Activated naive CD4-positive, alpha-beta T cell treated with anti-CD3 and anti-CD28 coated beads for 36 hours (primary cell): Measurements from ENCODE around the gene FAAH2. TPM values are rescaled to one million over a fixed set of nuclear protein-coding genes. Genes with fewer than 3 reads are reported as not detected.
"Not testable (repeated sequence)": the region's sequence is repeated elsewhere in the genome, so short reads cannot be mapped to it uniquely, and the experiment has no call there.

Experiments
- CTCF ChIA-PET: fragments of 350-600 bp; sonication (Branson Sonifier 250); formaldehyde crosslinking; loops from one replicate; lab custom pipeline; 2021; ENCODE audit warnings: antibody characterized with exemption; lab: Charles Lee
- DNase-seq: peaks from one replicate; pipeline ENCODE4 v3.0.0-alpha.2; 2020
- H3K27ac Mint-ChIP-seq: one replicate; pipeline ENCODE4 v1.8.0; 2021; ENCODE audit warnings: mild to moderate bottlenecking, mixed read lengths
- H3K27me3 Mint-ChIP-seq: one replicate; pipeline ENCODE4 v1.8.0; 2021; ENCODE audit warnings: low read depth, mixed read lengths
- H3K36me3 Mint-ChIP-seq: one replicate; pipeline ENCODE4 v1.8.0; 2021; ENCODE audit warnings: low read depth, mixed read lengths
- H3K4me1 Mint-ChIP-seq: one replicate; pipeline ENCODE4 v1.8.0; 2021; ENCODE audit warnings: low read depth, mixed read lengths
- H3K4me3 Mint-ChIP-seq: one replicate; pipeline ENCODE4 v1.8.0; 2021; ENCODE audit warnings: mild to moderate bottlenecking, moderate library complexity, mixed read lengths
- H3K9me3 Mint-ChIP-seq: one replicate; pipeline ENCODE4 v1.8.0; 2021; ENCODE audit warnings: mixed read lengths
- intact Hi-C: fragments of 100-400 bp; cut with micrococcal nuclease; formaldehyde crosslinking; loops from one replicate; pipeline ENCODE4 v1.15.1; 2023
- total RNA-seq, 2 experiments: library from RNA; stranded (reverse); gene quantifications; one replicate each; pipeline ENCODE4 v1.2.3, GENCODE V29; 2021

Gene FAAH2
- total RNA-seq, 2 experiments from 2014 or later = 9.6 to 12.0 TPM

- Mint-ChIP-seq H3K36me3 (peaks cover 34% of the 10 kb centered on the region), H3K4me1 (peaks cover 22% of the 10 kb centered on the region)
- H3K27ac Mint-ChIP-seq, H3K4me3 Mint-ChIP-seq, CTCF ChIA-PET, H3K9me3 Mint-ChIP-seq, DNase-seq, H3K27me3 Mint-ChIP-seq, intact Hi-C loops: not testable (repeated sequence)
These were observed 9.2 kb downstream of the FAAH2 start for GRCh38 chrX:57295679-57296078.

- Mint-ChIP-seq H3K36me3 (peaks cover 35% of the 10 kb centered on the region), H3K4me3 (no peak overlapping the region), H3K27me3 (no peaks in the 10 kb centered on the region), H3K9me3 (peaks cover 22% of the 10 kb centered on the region), H3K4me1 (peaks cover 12% of the 10 kb centered on the region), H3K27ac (no peak overlapping the region)
- DNase-seq = no peak
- intact Hi-C loops = no loop called here
- CTCF ChIA-PET = no interaction called here
These were observed 27.2 kb downstream of the FAAH2 start for GRCh38 chrX:57313583-57314215.

- Mint-ChIP-seq H3K36me3 (peaks cover 28% of the 10 kb centered on the region), H3K4me3 (no peak overlapping the region)
- CTCF ChIA-PET = interaction anchor here (0.7 kb wide), 1 partner anchor 125 kb away, joined by 3 read pairs; no protein-coding TSS in a partner anchor
These were observed 42.5 kb downstream of the FAAH2 start for GRCh38 chrX:57329008-57329407.

GRCh38 chrX:57335790-57336189 is 49.3 kb downstream of the FAAH2 start:
- intact Hi-C loops, H3K27ac Mint-ChIP-seq, CTCF ChIA-PET, DNase-seq, H3K27me3 Mint-ChIP-seq, H3K4me1 Mint-ChIP-seq, H3K4me3 Mint-ChIP-seq: not testable (repeated sequence)
- Mint-ChIP-seq H3K9me3 (peaks cover 24% of the 10 kb centered on the region), H3K36me3 (peaks cover 54% of the 10 kb centered on the region)

More at GRCh38 chrX:57329008-57329407, 42.5 kb downstream of the FAAH2 start:
- Mint-ChIP-seq H3K9me3 (peaks cover 9% of the 10 kb centered on the region), H3K4me1 (no peaks in the 10 kb centered on the region), H3K27me3 (no peaks in the 10 kb centered on the region), H3K27ac (no peak overlapping the region)
- DNase-seq = no peak
- intact Hi-C loops = no loop called here

GRCh38 chrX:57353472-57354132 is 67.1 kb downstream of the FAAH2 start:
- Mint-ChIP-seq H3K27ac (no peak overlapping the region), H3K27me3 (no peaks in the 10 kb centered on the region), H3K4me3 (no peak overlapping the region), H3K4me1 (no peaks in the 10 kb centered on the region), H3K9me3 (peaks cover 8% of the 10 kb centered on the region), H3K36me3 (peaks cover 15% of the 10 kb centered on the region)
- DNase-seq = no peak
- intact Hi-C loops = no loop called here
- CTCF ChIA-PET = no interaction called here

GRCh38 chrX:57364145-57364544 is 77.6 kb downstream of the FAAH2 start:
- intact Hi-C loops = loop anchor here (2.0 kb wide), 1 partner anchor 15 kb away; no protein-coding TSS in a partner anchor

GRCh38 chrX:57366430-57366829 is 79.9 kb downstream of the FAAH2 start:
- Mint-ChIP-seq H3K4me3 (no peak overlapping the region), H3K27me3 (no peaks in the 10 kb centered on the region), H3K27ac (no peak overlapping the region), H3K4me1 (peaks cover 7% of the 10 kb centered on the region), H3K36me3 (peaks cover 15% of the 10 kb centered on the region), H3K9me3 (peaks cover 2% of the 10 kb centered on the region)
- CTCF ChIA-PET = no interaction called here
- intact Hi-C loops = no loop called here
- DNase-seq = no peak

More at GRCh38 chrX:57364145-57364544, 77.6 kb downstream of the FAAH2 start:
- Mint-ChIP-seq H3K4me3 (no peak overlapping the region), H3K27me3 (no peaks in the 10 kb centered on the region), H3K4me1 (peaks cover 7% of the 10 kb centered on the region), H3K36me3 (peaks cover 19% of the 10 kb centered on the region), H3K27ac (no peak overlapping the region), H3K9me3 (peaks cover 2% of the 10 kb centered on the region)
- CTCF ChIA-PET = no interaction called here
- DNase-seq = no peak

- peaks cover 11% of the 10 kb centered on the region for H3K36me3 Mint-ChIP-seq
- intact Hi-C loops = no loop called here
- H3K9me3 Mint-ChIP-seq = peaks cover 2% of the 10 kb centered on the region
- no peak overlapping the region for H3K4me3 Mint-ChIP-seq
- no peaks in the 10 kb centered on the region for H3K27me3 Mint-ChIP-seq
- no peak overlapping the region for H3K27ac Mint-ChIP-seq
- no peak for DNase-seq
- H3K4me1 Mint-ChIP-seq = peaks cover 7% of the 10 kb centered on the region
- CTCF ChIA-PET = no interaction called here
These were observed 81.1 kb downstream of the FAAH2 start for GRCh38 chrX:57367649-57368048.

- CTCF ChIA-PET = no interaction called here
- H3K27me3 Mint-ChIP-seq = no peaks in the 10 kb centered on the region
- H3K36me3 Mint-ChIP-seq = peaks cover 11% of the 10 kb centered on the region
- H3K27ac Mint-ChIP-seq = no peak overlapping the region
- no peak for DNase-seq
- intact Hi-C loops = no loop called here
- peaks cover 2% of the 10 kb centered on the region for H3K9me3 Mint-ChIP-seq
- peaks cover 7% of the 10 kb centered on the region for H3K4me1 Mint-ChIP-seq
- H3K4me3 Mint-ChIP-seq = no peak overlapping the region
These were observed 81.7 kb downstream of the FAAH2 start for GRCh38 chrX:57368158-57368557.

- Mint-ChIP-seq H3K9me3 (peaks cover 2% of the 10 kb centered on the region), H3K4me3 (no peak overlapping the region), H3K4me1 (peaks cover 8% of the 10 kb centered on the region), H3K27ac (peak overlapping the region; percentile 69), H3K36me3 (peaks cover 38% of the 10 kb centered on the region), H3K27me3 (no peaks in the 10 kb centered on the region)
- peak; percentile 5 for DNase-seq
- CTCF ChIA-PET = no interaction called here
- intact Hi-C loops = loop anchor here (1.0 to 2.0 kb wide), 2 partner anchors 14 to 93 kb away; partner anchors contain the start of gene FAAH2
These were observed 92.8 kb downstream of the FAAH2 start for GRCh38 chrX:57379296-57379695.

GRCh38 chrX:57380026-57380796 is 93.7 kb downstream of the FAAH2 start:
- peaks cover 38% of the 10 kb centered on the region for H3K36me3 Mint-ChIP-seq
- CTCF ChIA-PET = no interaction called here
- no peak overlapping the region for H3K4me3 Mint-ChIP-seq
- H3K9me3 Mint-ChIP-seq = peaks cover 2% of the 10 kb centered on the region
- no peak for DNase-seq
- intact Hi-C loops = no loop called here
- H3K27me3 Mint-ChIP-seq = no peaks in the 10 kb centered on the region
- peaks cover 8% of the 10 kb centered on the region for H3K4me1 Mint-ChIP-seq
- H3K27ac Mint-ChIP-seq = no peak overlapping the region

- CTCF ChIA-PET, DNase-seq, H3K27me3 Mint-ChIP-seq, H3K9me3 Mint-ChIP-seq, H3K27ac Mint-ChIP-seq, H3K4me3 Mint-ChIP-seq, H3K4me1 Mint-ChIP-seq, intact Hi-C loops: not testable (repeated sequence)
- H3K36me3 Mint-ChIP-seq = peaks cover 34% of the 10 kb centered on the region
These were observed 107.7 kb downstream of the FAAH2 start for GRCh38 chrX:57394162-57394561.
